SK-N-DZ (cell line): ENCODE results near the gene SIGLEC11.

Experiments used
- DNase-seq: peaks from one replicate; pipeline ENCODE4 v3.0.0-alpha.2; 2015; ENCODE audit warnings: low spot score

SIGLEC11 gene

DNA sequence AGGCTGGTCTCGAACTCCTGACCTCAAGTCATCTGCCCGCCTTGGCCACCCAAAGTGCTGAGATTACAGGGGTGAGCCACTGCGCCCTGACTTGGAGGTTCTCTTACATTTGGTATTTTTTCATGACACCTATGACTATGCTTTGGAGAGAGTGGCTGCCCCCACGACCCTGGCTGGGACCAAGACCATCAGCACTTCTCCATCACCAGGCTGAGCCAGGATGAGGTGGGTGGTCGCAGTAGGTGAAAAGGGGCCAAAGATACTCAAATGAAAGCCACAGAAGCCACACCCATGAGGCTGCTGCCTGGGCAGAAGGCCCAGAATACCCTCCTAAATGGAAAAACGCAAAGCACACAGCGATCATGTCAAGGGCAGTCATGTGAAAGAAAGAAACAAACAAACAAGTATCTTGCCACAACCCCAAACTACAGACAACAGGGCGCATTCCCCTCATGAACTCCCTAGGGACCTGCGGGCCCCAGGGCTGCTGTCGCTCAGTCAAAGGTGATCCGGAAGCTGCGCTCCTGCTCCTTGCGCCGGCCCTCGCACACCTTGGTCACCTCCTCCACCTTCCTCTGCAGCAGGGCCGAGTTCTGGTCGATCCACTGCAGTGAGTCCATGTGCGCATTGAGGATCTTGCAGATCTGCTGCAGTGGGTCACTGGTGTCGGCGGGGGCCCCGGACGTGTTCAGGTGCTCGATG lies 53.1 kb downstream of the SIGLEC11 start:
- DNase-seq, result no peak

DNA sequence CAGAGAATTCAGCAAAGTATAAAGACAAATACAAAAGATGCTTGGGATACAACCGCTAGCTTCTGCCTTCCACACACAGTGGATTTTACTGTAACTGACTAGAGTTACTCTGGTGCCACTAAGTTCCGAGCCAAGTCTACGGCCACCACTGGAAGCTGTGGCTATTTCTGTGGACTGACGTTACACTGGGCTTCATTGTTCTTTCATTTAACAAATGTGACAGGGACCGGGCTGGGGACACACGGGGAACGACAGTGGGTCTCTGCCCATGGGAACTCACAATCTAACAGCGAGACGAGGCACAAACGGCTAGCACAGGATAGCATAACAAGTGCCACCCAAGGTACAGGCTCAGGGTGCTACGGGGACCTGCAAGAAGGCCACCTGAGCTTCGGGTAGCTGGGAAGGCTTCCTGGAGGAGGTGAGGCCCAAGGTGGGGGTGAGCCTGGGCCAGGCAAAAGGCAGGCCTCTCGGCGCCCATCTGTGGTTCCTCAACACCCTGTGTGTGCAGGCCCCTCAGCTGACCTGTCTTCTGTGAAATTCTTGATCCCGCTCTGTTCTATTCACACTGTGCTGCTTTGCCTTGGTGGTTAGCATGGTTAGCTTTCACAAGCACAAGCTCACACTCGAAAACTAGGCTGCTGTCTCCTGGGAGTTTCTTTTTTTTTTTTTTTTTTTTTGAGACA lies 54.0 kb downstream of the SIGLEC11 start:
- DNase-seq, result no peak

DNA sequence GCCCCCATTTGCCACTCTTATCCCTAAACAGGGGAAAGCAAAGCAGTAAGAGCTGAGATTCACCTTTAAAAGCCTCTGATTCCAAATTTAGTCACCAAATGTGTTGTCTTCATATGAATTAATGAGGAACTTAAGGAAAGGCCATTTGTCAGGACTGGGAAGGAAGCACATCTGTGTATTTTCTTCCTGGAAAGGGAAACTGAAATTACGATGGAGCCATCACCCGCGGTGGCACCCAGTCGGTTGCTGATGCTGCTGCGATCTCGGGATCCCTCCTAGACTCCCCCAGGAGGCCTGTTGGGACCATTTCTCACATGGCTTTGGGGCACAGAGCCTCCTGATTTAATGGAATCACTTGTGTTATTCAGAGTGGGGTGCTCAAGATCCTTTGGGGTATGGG lies 56.8 kb downstream of the SIGLEC11 start:
- DNase-seq, result no peak
